WTC11 (cell line): ENCODE results near the gene ARX.

Source experiments
- CBFB ChIP-seq: sonication (generic); formaldehyde crosslinking; IDR thresholded peaks from 2 replicates; pipeline ENCODE4 v1.8.1; 2022; ENCODE audit warnings: mild to moderate bottlenecking, low read depth, missing genetic modification reagents
- MXD4 ChIP-seq: fragments of 250-450 bp; sonication (Bioruptor Pico); IDR thresholded peaks from 2 replicates; pipeline ENCODE4 v1.8.0; 2021; ENCODE audit warnings: mild to moderate bottlenecking, moderate library complexity, borderline replicate concordance
- NR3C1 ChIP-seq: sonication (generic); formaldehyde crosslinking; conservative IDR thresholded peaks from 2 replicates; pipeline ENCODE4 v1.8.1; 2023; ENCODE audit warnings: low read depth, mild to moderate bottlenecking, missing genetic modification reagents
- TEAD1 ChIP-seq: sonication (generic); formaldehyde crosslinking; IDR thresholded peaks from 2 replicates; pipeline ENCODE4 v1.8.0; 2022; ENCODE audit warnings: mild to moderate bottlenecking, missing genetic modification reagents
- TEAD4 ChIP-seq: sonication (generic); formaldehyde crosslinking; IDR thresholded peaks from 2 replicates; pipeline ENCODE4 v1.8.0; 2022; ENCODE audit warnings: mild to moderate bottlenecking, missing genetic modification reagents
- ZNF121 ChIP-seq: sonication (generic); formaldehyde crosslinking; IDR thresholded peaks from 2 replicates; pipeline ENCODE4 v1.8.0; 2023; ENCODE audit warnings: missing genetic modification reagents
- ZNF317 ChIP-seq: sonication (generic); formaldehyde crosslinking; IDR thresholded peaks from 2 replicates; pipeline ENCODE4 v1.8.1; 2023; ENCODE audit warnings: low read depth, mild to moderate bottlenecking, moderate library complexity, missing genetic modification reagents, borderline replicate concordance
- TF ChIP-seq, protein P1 (sequence below): sonication (generic); formaldehyde crosslinking; IDR thresholded peaks from 2 replicates; pipeline ENCODE4 v1.8.1; 2023; ENCODE audit warnings: mild to moderate bottlenecking, missing genetic modification reagents
- TF ChIP-seq, protein P2 (sequence below): fragments of 200-600 bp; IDR thresholded peaks from 2 replicates; pipeline ENCODE4 v1.8.0; 2022; ENCODE audit warnings: antibody characterized with exemption
- TF ChIP-seq, protein P3 (sequence below): sonication (generic); formaldehyde crosslinking; IDR thresholded peaks from 2 replicates; pipeline ENCODE4 v1.8.0; 2022; ENCODE audit warnings: mild to moderate bottlenecking, missing genetic modification reagents
- TF ChIP-seq, protein P4 (sequence below): sonication (generic); formaldehyde crosslinking; IDR thresholded peaks from 2 replicates; pipeline ENCODE4 v1.8.1; 2022; ENCODE audit warnings: missing genetic modification reagents, borderline replicate concordance

DNA sequence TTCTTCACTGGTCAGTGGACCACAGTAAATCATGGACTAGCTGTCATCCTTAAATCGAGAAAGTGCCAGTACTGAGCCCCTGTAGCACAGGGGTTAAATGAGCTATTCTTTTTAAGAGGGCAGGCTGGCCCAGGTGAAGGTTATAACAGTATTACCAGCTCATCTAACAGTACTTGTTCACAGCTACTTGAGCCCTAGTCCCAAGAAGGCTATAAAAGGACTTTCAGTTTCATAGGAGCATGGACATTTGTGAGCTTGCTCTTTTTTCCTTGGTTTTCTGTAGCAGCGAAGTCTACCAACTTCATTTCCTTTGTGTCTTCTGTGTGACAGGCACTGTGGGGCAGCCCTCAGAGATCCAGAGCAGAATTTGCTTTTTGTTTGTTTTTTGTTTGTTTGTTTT, 61.0 kb downstream of the ARX start:
- TF ChIP-seq, protein P1, sequence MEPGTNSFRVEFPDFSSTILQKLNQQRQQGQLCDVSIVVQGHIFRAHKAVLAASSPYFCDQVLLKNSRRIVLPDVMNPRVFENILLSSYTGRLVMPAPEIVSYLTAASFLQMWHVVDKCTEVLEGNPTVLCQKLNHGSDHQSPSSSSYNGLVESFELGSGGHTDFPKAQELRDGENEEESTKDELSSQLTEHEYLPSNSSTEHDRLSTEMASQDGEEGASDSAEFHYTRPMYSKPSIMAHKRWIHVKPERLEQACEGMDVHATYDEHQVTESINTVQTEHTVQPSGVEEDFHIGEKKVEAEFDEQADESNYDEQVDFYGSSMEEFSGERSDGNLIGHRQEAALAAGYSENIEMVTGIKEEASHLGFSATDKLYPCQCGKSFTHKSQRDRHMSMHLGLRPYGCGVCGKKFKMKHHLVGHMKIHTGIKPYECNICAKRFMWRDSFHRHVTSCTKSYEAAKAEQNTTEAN (CRISPR knock-in tag): no peak
- TF ChIP-seq MXD4 (CRISPR knock-in tag) (no peak), ZNF121 (CRISPR knock-in tag) (no peak), TEAD1 (CRISPR knock-in tag) (no peak), NR3C1 (no peak), TEAD4 (CRISPR knock-in tag) (no peak), CBFB (no peak), ZNF317 (no peak)
- TF ChIP-seq, protein P2, sequence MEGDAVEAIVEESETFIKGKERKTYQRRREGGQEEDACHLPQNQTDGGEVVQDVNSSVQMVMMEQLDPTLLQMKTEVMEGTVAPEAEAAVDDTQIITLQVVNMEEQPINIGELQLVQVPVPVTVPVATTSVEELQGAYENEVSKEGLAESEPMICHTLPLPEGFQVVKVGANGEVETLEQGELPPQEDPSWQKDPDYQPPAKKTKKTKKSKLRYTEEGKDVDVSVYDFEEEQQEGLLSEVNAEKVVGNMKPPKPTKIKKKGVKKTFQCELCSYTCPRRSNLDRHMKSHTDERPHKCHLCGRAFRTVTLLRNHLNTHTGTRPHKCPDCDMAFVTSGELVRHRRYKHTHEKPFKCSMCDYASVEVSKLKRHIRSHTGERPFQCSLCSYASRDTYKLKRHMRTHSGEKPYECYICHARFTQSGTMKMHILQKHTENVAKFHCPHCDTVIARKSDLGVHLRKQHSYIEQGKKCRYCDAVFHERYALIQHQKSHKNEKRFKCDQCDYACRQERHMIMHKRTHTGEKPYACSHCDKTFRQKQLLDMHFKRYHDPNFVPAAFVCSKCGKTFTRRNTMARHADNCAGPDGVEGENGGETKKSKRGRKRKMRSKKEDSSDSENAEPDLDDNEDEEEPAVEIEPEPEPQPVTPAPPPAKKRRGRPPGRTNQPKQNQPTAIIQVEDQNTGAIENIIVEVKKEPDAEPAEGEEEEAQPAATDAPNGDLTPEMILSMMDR: no peak
- TF ChIP-seq, protein P3, sequence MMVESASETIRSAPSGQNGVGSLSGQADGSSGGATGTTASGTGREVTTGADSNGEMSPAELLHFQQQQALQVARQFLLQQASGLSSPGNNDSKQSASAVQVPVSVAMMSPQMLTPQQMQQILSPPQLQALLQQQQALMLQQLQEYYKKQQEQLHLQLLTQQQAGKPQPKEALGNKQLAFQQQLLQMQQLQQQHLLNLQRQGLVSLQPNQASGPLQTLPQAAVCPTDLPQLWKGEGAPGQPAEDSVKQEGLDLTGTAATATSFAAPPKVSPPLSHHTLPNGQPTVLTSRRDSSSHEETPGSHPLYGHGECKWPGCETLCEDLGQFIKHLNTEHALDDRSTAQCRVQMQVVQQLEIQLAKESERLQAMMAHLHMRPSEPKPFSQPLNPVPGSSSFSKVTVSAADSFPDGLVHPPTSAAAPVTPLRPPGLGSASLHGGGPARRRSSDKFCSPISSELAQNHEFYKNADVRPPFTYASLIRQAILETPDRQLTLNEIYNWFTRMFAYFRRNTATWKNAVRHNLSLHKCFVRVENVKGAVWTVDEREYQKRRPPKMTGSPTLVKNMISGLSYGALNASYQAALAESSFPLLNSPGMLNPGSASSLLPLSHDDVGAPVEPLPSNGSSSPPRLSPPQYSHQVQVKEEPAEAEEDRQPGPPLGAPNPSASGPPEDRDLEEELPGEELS (CRISPR knock-in tag): no peak
- TF ChIP-seq, protein P4, sequence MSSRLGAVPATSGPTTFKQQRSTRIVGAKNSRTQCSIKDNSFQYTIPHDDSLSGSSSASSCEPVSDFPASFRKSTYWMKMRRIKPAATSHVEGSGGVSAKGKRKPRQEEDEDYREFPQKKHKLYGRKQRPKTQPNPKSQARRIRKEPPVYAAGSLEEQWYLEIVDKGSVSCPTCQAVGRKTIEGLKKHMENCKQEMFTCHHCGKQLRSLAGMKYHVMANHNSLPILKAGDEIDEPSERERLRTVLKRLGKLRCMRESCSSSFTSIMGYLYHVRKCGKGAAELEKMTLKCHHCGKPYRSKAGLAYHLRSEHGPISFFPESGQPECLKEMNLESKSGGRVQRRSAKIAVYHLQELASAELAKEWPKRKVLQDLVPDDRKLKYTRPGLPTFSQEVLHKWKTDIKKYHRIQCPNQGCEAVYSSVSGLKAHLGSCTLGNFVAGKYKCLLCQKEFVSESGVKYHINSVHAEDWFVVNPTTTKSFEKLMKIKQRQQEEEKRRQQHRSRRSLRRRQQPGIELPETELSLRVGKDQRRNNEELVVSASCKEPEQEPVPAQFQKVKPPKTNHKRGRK: no peak
